ENCODE measurements around the gene ZFC3H1. TPM values are rescaled to one million over a fixed set of nuclear protein-coding genes. Genes with fewer than 3 reads are reported as not detected.
"Not testable (repeated sequence)": the region's sequence is repeated elsewhere in the genome, so short reads cannot be mapped to it uniquely, and the experiment has no call there.

ZFC3H1 gene
- polyA plus RNA-seq, 3 donors: 52.4 to 92.5 (median 72.0) TPM

- DNase-seq (ENCODE audit: extremely low read depth in 1 of 11, low read depth in 9 of 11, low spot score in 4 of 11): no peak
These were observed 64.4 kb downstream of the ZFC3H1 start for GRCh38 chr12:71599210-71599609.

- DNase-seq (ENCODE audit: extremely low read depth in 1 of 11, low read depth in 9 of 11, low spot score in 4 of 11): no peak
These were observed 69.3 kb downstream of the ZFC3H1 start for GRCh38 chr12:71594214-71594948.

- no peak for DNase-seq (ENCODE audit: extremely low read depth in 1 of 11, low read depth in 9 of 11, low spot score in 4 of 11)
These were observed 70.8 kb downstream of the ZFC3H1 start for GRCh38 chr12:71592841-71593240.

GRCh38 chr12:71591601-71592000, 72.0 kb downstream of the ZFC3H1 start:
- DNase-seq (ENCODE audit: extremely low read depth in 1 of 11, low read depth in 9 of 11, low spot score in 4 of 11): no peak

- peak in 1 of 11 donors; percentile 9 for DNase-seq (ENCODE audit: extremely low read depth in 1 of 11, low read depth in 9 of 11, low spot score in 4 of 11)
These were observed 74.2 kb downstream of the ZFC3H1 start for GRCh38 chr12:71589478-71589881.

GRCh38 chr12:71587012-71587411, 76.6 kb downstream of the ZFC3H1 start:
- DNase-seq (ENCODE audit: extremely low read depth in 1 of 11, low read depth in 9 of 11, low spot score in 4 of 11): no peak

- DNase-seq (ENCODE audit: extremely low read depth in 1 of 11, low read depth in 9 of 11, low spot score in 4 of 11): no peak
These were observed 78.4 kb downstream of the ZFC3H1 start for GRCh38 chr12:71585218-71585617.

GRCh38 chr12:71584356-71584755, 79.3 kb downstream of the ZFC3H1 start:
- DNase-seq (ENCODE audit: extremely low read depth in 1 of 11, low read depth in 9 of 11, low spot score in 4 of 11): no peak

- DNase-seq (ENCODE audit: extremely low read depth in 1 of 11, low read depth in 9 of 11, low spot score in 4 of 11): no peak
These were observed 80.7 kb downstream of the ZFC3H1 start for GRCh38 chr12:71582925-71583324.

GRCh38 chr12:71581206-71581605, 82.4 kb downstream of the ZFC3H1 start:
- DNase-seq (ENCODE audit: extremely low read depth in 1 of 11, low read depth in 9 of 11, low spot score in 4 of 11): no peak

- DNase-seq (ENCODE audit: extremely low read depth in 1 of 11, low read depth in 9 of 11, low spot score in 4 of 11): no peak
These were observed 84.9 kb downstream of the ZFC3H1 start for GRCh38 chr12:71578694-71579258.

- DNase-seq (ENCODE audit: extremely low read depth in 1 of 11, low read depth in 9 of 11, low spot score in 4 of 11): no peak
These were observed 87.2 kb downstream of the ZFC3H1 start for GRCh38 chr12:71576496-71576895.

GRCh38 chr12:71569885-71570284, 93.8 kb downstream of the ZFC3H1 start:
- DNase-seq (ENCODE audit: extremely low read depth in 1 of 11, low read depth in 9 of 11, low spot score in 4 of 11): not testable (repeated sequence)

GRCh38 chr12:71567537-71567936, 96.1 kb downstream of the ZFC3H1 start:
- DNase-seq (ENCODE audit: extremely low read depth in 1 of 11, low read depth in 9 of 11, low spot score in 4 of 11): no peak

GRCh38 chr12:71566655-71567054, 97.0 kb downstream of the ZFC3H1 start:
- no peak for DNase-seq (ENCODE audit: extremely low read depth in 1 of 11, low read depth in 9 of 11, low spot score in 4 of 11)

GRCh38 chr12:71565535-71565934, 98.1 kb downstream of the ZFC3H1 start:
- no peak for DNase-seq (ENCODE audit: extremely low read depth in 1 of 11, low read depth in 9 of 11, low spot score in 4 of 11)

- peak in 1 of 11 donors; percentile 9 for DNase-seq (ENCODE audit: extremely low read depth in 1 of 11, low read depth in 9 of 11, low spot score in 4 of 11)
These were observed 100.7 kb downstream of the ZFC3H1 start for GRCh38 chr12:71562676-71563595.
